ENCODE measurements around the gene HEG1. TPM values are rescaled to one million over a fixed set of nuclear protein-coding genes. Genes with fewer than 3 reads are reported as not detected.
"Not testable (repeated sequence)": the region's sequence is repeated elsewhere in the genome, so short reads cannot be mapped to it uniquely, and the experiment has no call there.

Gene HEG1
- total RNA-seq, 1 donor from 2014 or later = 95.0 TPM

GRCh38 chr3:124976383-124976782, 79.4 kb downstream of the HEG1 start:
- intact Hi-C loops (cut with DNase I) = no loop called here
- no peak for ATAC-seq
- DNase-seq (ENCODE audit: missing footprints) = no peak

- ATAC-seq (no peak), DNase-seq (ENCODE audit: missing footprints) (no peak)
- intact Hi-C loops (cut with DNase I) = no loop called here
Observed at GRCh38 chr3:124974691-124975090, 81.1 kb downstream of the HEG1 start.

- no peak for ATAC-seq
- DNase-seq (ENCODE audit: missing footprints) = no peak
- intact Hi-C loops (cut with DNase I) = no loop called here
Observed at GRCh38 chr3:124973290-124973689, 82.5 kb downstream of the HEG1 start.

GRCh38 chr3:124972457-124972856, 83.3 kb downstream of the HEG1 start:
- DNase-seq (ENCODE audit: missing footprints) = no peak
- no peak for ATAC-seq
- intact Hi-C loops (cut with DNase I) = no loop called here

GRCh38 chr3:124969963-124970722, 85.7 kb downstream of the HEG1 start:
- DNase-seq (ENCODE audit: missing footprints) = no peak
- intact Hi-C loops (cut with DNase I) = no loop called here
- no peak for ATAC-seq

- intact Hi-C loops (cut with DNase I) = no loop called here
- DNase-seq (ENCODE audit: missing footprints) = no peak
- ATAC-seq = no peak
Observed at GRCh38 chr3:124969190-124969589, 86.6 kb downstream of the HEG1 start.

GRCh38 chr3:124967964-124968363, 87.8 kb downstream of the HEG1 start:
- no peak for DNase-seq (ENCODE audit: missing footprints)
- ATAC-seq = no peak
- intact Hi-C loops (cut with DNase I) = no loop called here

- intact Hi-C loops (cut with DNase I) = no loop called here
Observed at GRCh38 chr3:124966521-124967445, 89.0 kb downstream of the HEG1 start.

GRCh38 chr3:124965413-124965812, 90.4 kb downstream of the HEG1 start:
- no peak for ATAC-seq
- intact Hi-C loops (cut with DNase I) = no loop called here
- no peak for DNase-seq (ENCODE audit: missing footprints)

More at GRCh38 chr3:124966521-124967445, 89.0 kb downstream of the HEG1 start:
- ATAC-seq (peak; percentile 35), DNase-seq (ENCODE audit: missing footprints) (no peak)

GRCh38 chr3:124964387-124964786, 91.4 kb downstream of the HEG1 start:
- intact Hi-C loops (cut with DNase I) = no loop called here
- DNase-seq (ENCODE audit: missing footprints) = no peak
- ATAC-seq = no peak

- no peak for DNase-seq (ENCODE audit: missing footprints)
- no peak for ATAC-seq
Observed at GRCh38 chr3:124963755-124964154, 92.0 kb downstream of the HEG1 start.

GRCh38 chr3:124962403-124962940, 93.3 kb downstream of the HEG1 start:
- intact Hi-C loops (cut with DNase I) = no loop called here
- ATAC-seq (no peak), DNase-seq (ENCODE audit: missing footprints) (no peak)

More at GRCh38 chr3:124963755-124964154, 92.0 kb downstream of the HEG1 start:
- intact Hi-C loops (cut with DNase I) = no loop called here

- no peak for DNase-seq (ENCODE audit: missing footprints)
- intact Hi-C loops (cut with DNase I) = no loop called here
- no peak for ATAC-seq
Observed at GRCh38 chr3:124960698-124961097, 95.1 kb downstream of the HEG1 start.

GRCh38 chr3:124960105-124960504, 95.7 kb downstream of the HEG1 start:
- DNase-seq (ENCODE audit: missing footprints) (no peak), ATAC-seq (no peak)
- intact Hi-C loops (cut with DNase I) = no loop called here

- intact Hi-C loops (cut with DNase I); DNase-seq (ENCODE audit: missing footprints); ATAC-seq: not testable (repeated sequence)
Observed at GRCh38 chr3:124957951-124958350, 97.8 kb downstream of the HEG1 start.

- ATAC-seq = no peak
- DNase-seq (ENCODE audit: missing footprints) = no peak
- intact Hi-C loops (cut with DNase I) = no loop called here
Observed at GRCh38 chr3:124952282-124952855, 103.4 kb downstream of the HEG1 start.

GRCh38 chr3:124951511-124952281, 104.1 kb downstream of the HEG1 start:
- DNase-seq (ENCODE audit: missing footprints) (no peak), ATAC-seq (no peak)
- intact Hi-C loops (cut with DNase I) = no loop called here

GRCh38 chr3:124950026-124950425, 105.8 kb downstream of the HEG1 start:
- ATAC-seq (no peak), DNase-seq (ENCODE audit: missing footprints) (no peak)
- intact Hi-C loops (cut with DNase I) = no loop called here

GRCh38 chr3:124942613-124943012, 113.2 kb downstream of the HEG1 start:
- ATAC-seq (no peak), DNase-seq (ENCODE audit: missing footprints) (no peak)
- intact Hi-C loops (cut with DNase I) = no loop called here
